MM.1S (cell line): Measurements from ENCODE around the gene MCM9.

Source experiments
- DNase-seq: peaks from one replicate; pipeline ENCODE4 v3.0.0-alpha.2; 2015
- H2AFZ ChIP-seq: fragments of 300-600 bp; sonication (generic); 2 replicates; pipeline ENCODE4 v1.6.0; 2016; ENCODE audit warnings: antibody characterized with exemption, low read length
- H3F3A ChIP-seq: fragments of 300-600 bp; sonication (generic); 2 replicates; pipeline ENCODE4 v1.6.1; 2016; ENCODE audit warnings: mild to moderate bottlenecking, antibody characterized with exemption, low read length, moderate library complexity, mixed read lengths; ENCODE audit not compliant: insufficient read depth
- H3K27ac ChIP-seq: fragments of 300-600 bp; sonication (generic); 2 replicates; pipeline ENCODE4 v1.5.1; 2016; ENCODE audit warnings: mild to moderate bottlenecking, low read length
- H3K27me3 ChIP-seq: fragments of 300-600 bp; sonication (generic); replicated peaks from 2 replicates; pipeline ENCODE4 v1.6.0; 2016; ENCODE audit warnings: low read length; ENCODE audit not compliant: insufficient read depth
- H3K36me3 ChIP-seq: fragments of 300-600 bp; sonication (generic); replicated peaks from 2 replicates; pipeline ENCODE4 v1.6.1; 2016; ENCODE audit warnings: mild to moderate bottlenecking, low read length, mixed read lengths; ENCODE audit not compliant: insufficient read depth
- H3K4me1 ChIP-seq: fragments of 300-600 bp; sonication (generic); 2 replicates; pipeline ENCODE4 v1.6.1; 2016; ENCODE audit warnings: low read length, mixed read lengths
- H3K4me2 ChIP-seq: fragments of 300-600 bp; sonication (generic); 2 replicates; pipeline ENCODE4 v1.6.0; 2016; ENCODE audit warnings: low read depth, low read length
- H3K4me3 ChIP-seq: fragments of 300-600 bp; sonication (generic); 2 replicates; pipeline ENCODE4 v1.5.1; 2016; ENCODE audit warnings: low read length, mixed read lengths
- H3K79me2 ChIP-seq: fragments of 300-600 bp; sonication (generic); 2 replicates; pipeline ENCODE4 v1.6.1; 2016; ENCODE audit warnings: mixed run types, low read length, mixed read lengths
- H3K9ac ChIP-seq: fragments of 300-600 bp; sonication (generic); 2 replicates; pipeline ENCODE4 v1.6.1; 2016; ENCODE audit warnings: low read length, mixed read lengths
- H3K9me2 ChIP-seq: fragments of 300-600 bp; sonication (generic); replicated peaks from 2 replicates; pipeline ENCODE4 v1.6.1; 2016; ENCODE audit warnings: mild to moderate bottlenecking, low read length, mixed read lengths; ENCODE audit not compliant: insufficient read depth
- H3K9me3 ChIP-seq: fragments of 300-600 bp; sonication (generic); replicated peaks from 2 replicates; pipeline ENCODE4 v1.6.1; 2016; ENCODE audit warnings: mild to moderate bottlenecking, low read length, mixed read lengths; ENCODE audit not compliant: insufficient read depth
- H4K20me1 ChIP-seq: fragments of 300-600 bp; sonication (generic); 2 replicates; pipeline ENCODE4 v1.6.1; 2016; ENCODE audit warnings: mild to moderate bottlenecking, low read length, moderate library complexity, mixed read lengths; ENCODE audit not compliant: insufficient read depth
- EZH2 ChIP-seq: fragments of 300-600 bp; sonication (generic); optimal IDR thresholded peaks from 2 replicates; pipeline ENCODE3; 2017; ENCODE audit warnings: low read depth, mild to moderate bottlenecking, antibody characterized with exemption, low read length, mixed read lengths
- EZH2phosphoT487 ChIP-seq: fragments of 300-600 bp; sonication (generic); IDR thresholded peaks from 2 replicates; pipeline ENCODE4 v1.6.1; 2018; ENCODE audit warnings: antibody characterized with exemption, low read length
- TF ChIP-seq, protein P1 (sequence below): fragments of 300-600 bp; sonication (generic); IDR thresholded peaks from 2 replicates; pipeline ENCODE4 v1.5.1; 2016; ENCODE audit warnings: antibody characterized with exemption, low read length, mixed read lengths

MCM9 gene

DNA sequence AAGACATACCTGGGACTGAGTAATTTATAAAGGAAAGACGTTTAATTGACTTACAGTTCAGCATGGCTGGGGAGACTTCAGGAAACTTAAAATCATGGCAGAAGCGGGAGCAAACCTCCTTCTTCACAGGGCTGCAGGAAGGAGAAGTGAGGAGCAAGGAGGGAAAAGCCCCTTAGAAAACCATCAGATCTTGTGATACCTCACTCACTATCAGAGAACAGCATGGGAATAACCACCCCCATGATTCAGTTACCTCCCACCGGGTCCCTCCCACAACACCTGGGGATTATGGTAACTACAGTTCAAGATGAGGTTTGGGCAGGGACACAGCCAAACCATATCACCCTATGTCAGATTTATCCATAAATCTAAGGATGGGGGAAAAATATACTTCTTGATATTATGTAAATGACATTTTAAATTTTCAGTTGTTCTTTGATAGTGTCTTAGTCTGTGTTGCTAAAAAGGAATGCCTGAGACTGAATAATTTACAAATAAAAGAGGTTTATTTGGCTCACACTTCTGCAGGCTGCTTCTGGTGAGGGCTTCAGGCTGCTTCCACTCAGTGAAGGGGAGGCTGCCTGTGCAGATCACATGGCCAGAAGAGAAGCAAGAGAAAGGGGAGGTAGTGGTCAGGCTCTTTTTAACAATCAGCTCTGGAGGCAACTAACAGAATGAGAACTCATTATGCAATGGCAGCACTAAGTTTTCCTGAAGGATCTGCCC lies 1.2 kb upstream of the MCM9 start:
- Histone ChIP-seq H3K9ac (no peak overlapping the region; the same call in 1 of the 2 replicates), H3K9me3 (no peaks in the 10 kb centered on the region), H4K20me1 (no peaks in the 10 kb centered on the region), H3K27ac (peak overlapping the region; percentile 66; the same call in 1 of the 2 replicates), H3K4me3 (peak overlapping the region; percentile 70), H3K27me3 (no peaks in the 10 kb centered on the region), H2AFZ (peak overlapping the region; percentile 89; the same call in 1 of the 2 replicates), H3F3A (peaks cover 11% of the 10 kb centered on the region), H3K36me3 (no peaks in the 10 kb centered on the region), H3K4me1 (peaks cover 3% of the 10 kb centered on the region; the same call in 1 of the 2 replicates), H3K79me2 (peaks cover 15% of the 10 kb centered on the region; the same call in 1 of the 2 replicates), H3K4me2 (peak overlapping the region; percentile 55; the same call in 1 of the 2 replicates), H3K9me2 (no peaks in the 10 kb centered on the region)
- DNase-seq = no peak
- no peak for TF ChIP-seq EZH2
- TF ChIP-seq, protein P1, sequence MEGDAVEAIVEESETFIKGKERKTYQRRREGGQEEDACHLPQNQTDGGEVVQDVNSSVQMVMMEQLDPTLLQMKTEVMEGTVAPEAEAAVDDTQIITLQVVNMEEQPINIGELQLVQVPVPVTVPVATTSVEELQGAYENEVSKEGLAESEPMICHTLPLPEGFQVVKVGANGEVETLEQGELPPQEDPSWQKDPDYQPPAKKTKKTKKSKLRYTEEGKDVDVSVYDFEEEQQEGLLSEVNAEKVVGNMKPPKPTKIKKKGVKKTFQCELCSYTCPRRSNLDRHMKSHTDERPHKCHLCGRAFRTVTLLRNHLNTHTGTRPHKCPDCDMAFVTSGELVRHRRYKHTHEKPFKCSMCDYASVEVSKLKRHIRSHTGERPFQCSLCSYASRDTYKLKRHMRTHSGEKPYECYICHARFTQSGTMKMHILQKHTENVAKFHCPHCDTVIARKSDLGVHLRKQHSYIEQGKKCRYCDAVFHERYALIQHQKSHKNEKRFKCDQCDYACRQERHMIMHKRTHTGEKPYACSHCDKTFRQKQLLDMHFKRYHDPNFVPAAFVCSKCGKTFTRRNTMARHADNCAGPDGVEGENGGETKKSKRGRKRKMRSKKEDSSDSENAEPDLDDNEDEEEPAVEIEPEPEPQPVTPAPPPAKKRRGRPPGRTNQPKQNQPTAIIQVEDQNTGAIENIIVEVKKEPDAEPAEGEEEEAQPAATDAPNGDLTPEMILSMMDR = no peak

DNA sequence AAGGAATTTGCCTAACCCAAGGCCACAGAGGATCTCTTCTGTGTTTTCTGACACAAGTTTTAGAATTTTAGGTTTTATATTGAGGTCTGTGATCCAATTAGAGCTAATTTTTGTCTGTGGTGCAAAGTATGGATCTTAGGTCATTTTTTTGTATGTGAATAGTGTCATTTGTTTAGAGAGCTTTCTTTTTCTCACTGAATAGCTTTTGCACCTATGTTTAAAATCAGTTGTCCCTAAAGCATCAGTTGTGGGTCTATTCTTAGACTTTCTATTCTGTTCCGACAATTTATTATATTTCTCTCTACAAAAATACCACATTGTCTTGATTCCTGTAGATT lies 341 bp upstream of the MCM9 start:
- Histone ChIP-seq H3K4me1 (peaks cover 3% of the 10 kb centered on the region; the same call in 1 of the 2 replicates), H3K79me2 (peaks cover 15% of the 10 kb centered on the region; the same call in 1 of the 2 replicates), H3K9me2 (no peaks in the 10 kb centered on the region), H3K4me2 (peak overlapping the region; percentile 55), H3F3A (peaks cover 11% of the 10 kb centered on the region), H2AFZ (peak overlapping the region; percentile 89), H4K20me1 (no peaks in the 10 kb centered on the region), H3K9me3 (no peaks in the 10 kb centered on the region), H3K36me3 (no peaks in the 10 kb centered on the region; the same call in 1 of the 2 replicates), H3K27ac (peak overlapping the region; percentile 66; the same call in 1 of the 2 replicates), H3K9ac (peak overlapping the region; percentile 64; the same call in 1 of the 2 replicates), H3K27me3 (no peaks in the 10 kb centered on the region), H3K4me3 (peak overlapping the region; percentile 70)
- TF ChIP-seq EZH2 (no peak), EZH2phosphoT487 (no peak)
- TF ChIP-seq, protein P1 = no peak
- no peak for DNase-seq

DNA sequence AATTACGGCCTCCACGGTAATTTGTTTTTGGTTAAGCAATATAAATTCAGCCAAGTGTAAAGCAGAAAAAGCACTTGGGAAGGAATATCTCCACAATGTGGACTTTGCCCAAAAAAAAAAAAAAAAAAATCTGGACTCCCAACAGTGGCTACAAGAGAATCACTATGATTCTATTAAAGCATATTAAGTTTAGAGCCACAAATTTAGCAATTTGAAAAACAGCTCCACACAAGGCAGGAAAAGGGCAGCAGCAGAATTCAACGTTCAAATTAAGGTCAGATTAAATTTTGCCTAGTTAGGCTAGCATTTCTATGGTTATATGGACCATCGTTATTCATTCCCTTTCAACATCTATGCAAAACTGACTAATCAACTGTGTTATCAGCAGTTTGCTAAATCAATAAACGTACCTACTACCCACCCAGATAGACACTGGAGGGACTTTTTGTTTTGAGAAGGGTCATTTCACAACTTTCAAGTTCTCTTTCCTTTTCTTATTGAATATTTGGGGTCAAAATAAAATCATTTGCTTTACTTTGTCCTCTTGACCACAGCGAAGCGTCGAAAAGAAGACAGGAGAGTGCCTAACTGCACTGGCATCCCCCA lies 1.0 kb downstream of the MCM9 start:
- TF ChIP-seq EZH2phosphoT487 (no peak), EZH2 (no peak)
- TF ChIP-seq, protein P1 = no peak

More for the DNA sequence above, 1.0 kb downstream of the MCM9 start:
- H3K27ac ChIP-seq = no peak overlapping the region
- peak overlapping the region; percentile 8; the same call in 1 of the 2 replicates for H3K9ac ChIP-seq
- no peaks in the 10 kb centered on the region for H3K27me3 ChIP-seq
- H4K20me1 ChIP-seq = no peaks in the 10 kb centered on the region
- H3K4me1 ChIP-seq = peaks cover 3% of the 10 kb centered on the region; the same call in 1 of the 2 replicates
- H3K9me3 ChIP-seq = no peaks in the 10 kb centered on the region
- peaks cover 11% of the 10 kb centered on the region for H3F3A ChIP-seq
- H3K4me2 ChIP-seq = peak overlapping the region; percentile 66
- peaks cover 15% of the 10 kb centered on the region; the same call in 1 of the 2 replicates for H3K79me2 ChIP-seq
- peak overlapping the region; percentile 93 for H3K4me3 ChIP-seq
- peak overlapping the region; percentile 11; the same call in 1 of the 2 replicates for H2AFZ ChIP-seq
- H3K9me2 ChIP-seq = no peaks in the 10 kb centered on the region
- no peak for DNase-seq
- peaks cover 3% of the 10 kb centered on the region; the same call in 1 of the 2 replicates for H3K36me3 ChIP-seq
